Pulmonary artery endothelial cell (primary cell): ENCODE results near the gene PHF21A. TPM values are rescaled to one million over a fixed set of nuclear protein-coding genes. Genes with fewer than 3 reads are reported as not detected.
"Not testable (repeated sequence)": the region's sequence is repeated elsewhere in the genome, so short reads cannot be mapped to it uniquely, and the experiment has no call there.

Source experiments
- DNase-seq: peaks from one replicate; pipeline ENCODE4 v3.0.0-alpha.2; 2011; ENCODE audit warnings: low read depth, low spot score
- total RNA-seq: library from RNA; depleted of rRNA; stranded (reverse); fragments of >200 nt; gene quantifications from 2 replicates; pipeline ENCODE4 v1.2.3, GENCODE V29; 2014

PHF21A gene
- total RNA-seq, 1 donor from 2014 or later: 5.4 TPM

GRCh38 chr11:46036969-46037368 lies 84.3 kb downstream of the PHF21A start:
- no peak for DNase-seq

GRCh38 chr11:46036009-46036408 lies 85.2 kb downstream of the PHF21A start:
- DNase-seq: no peak

- DNase-seq: no peak
Observed at GRCh38 chr11:46034041-46034440, 87.2 kb downstream of the PHF21A start.

- no peak for DNase-seq
Observed at GRCh38 chr11:46026606-46027293, 94.5 kb downstream of the PHF21A start.

GRCh38 chr11:46020084-46020599 lies 101.1 kb downstream of the PHF21A start:
- DNase-seq: no peak

GRCh38 chr11:46018651-46019050 lies 102.6 kb downstream of the PHF21A start:
- DNase-seq: no peak

- no peak for DNase-seq
Observed at GRCh38 chr11:46017341-46017740, 103.9 kb downstream of the PHF21A start.

GRCh38 chr11:46015941-46016340 lies 105.3 kb downstream of the PHF21A start:
- DNase-seq: no peak

- DNase-seq: not testable (repeated sequence)
Observed at GRCh38 chr11:46014168-46014567, 107.1 kb downstream of the PHF21A start.

GRCh38 chr11:46012185-46012584 lies 109.1 kb downstream of the PHF21A start:
- no peak for DNase-seq

- no peak for DNase-seq
Observed at GRCh38 chr11:46010100-46010499, 111.2 kb downstream of the PHF21A start.

- no peak for DNase-seq
Observed at GRCh38 chr11:46009647-46010046, 111.6 kb downstream of the PHF21A start.

- peak; percentile 43 for DNase-seq
Observed at GRCh38 chr11:46006418-46007070, 114.7 kb downstream of the PHF21A start.

GRCh38 chr11:46003572-46003971 lies 117.7 kb downstream of the PHF21A start:
- DNase-seq: no peak

- no peak for DNase-seq
Observed at GRCh38 chr11:46002189-46002588, 119.1 kb downstream of the PHF21A start.

GRCh38 chr11:46001448-46001914 lies 119.8 kb downstream of the PHF21A start:
- peak; percentile 7 for DNase-seq

- DNase-seq: no peak
Observed at GRCh38 chr11:45997599-45997998, 123.7 kb downstream of the PHF21A start.

GRCh38 chr11:45995342-45995734 lies 125.9 kb downstream of the PHF21A start:
- no peak for DNase-seq

GRCh38 chr11:45994371-45995341 lies 126.6 kb downstream of the PHF21A start:
- DNase-seq: no peak

- DNase-seq: no peak
Observed at GRCh38 chr11:45993531-45994001, 127.7 kb downstream of the PHF21A start.

GRCh38 chr11:45988921-45989320 lies 132.3 kb downstream of the PHF21A start:
- DNase-seq: no peak
